Fibroblast of skin of left quadriceps (primary cell): ENCODE data around the gene SASS6.
"Not testable (repeated sequence)": the region's sequence is repeated elsewhere in the genome, so short reads cannot be mapped to it uniquely, and the experiment has no call there.

Experiments used
- DNase-seq, 2 experiments: peaks; one replicate each; pipeline ENCODE4 v3.0.0-alpha.2; 2013; ENCODE audit warnings: low read depth in 2 of 2

The SASS6 gene

GRCh38 chr1:100050139-100050538 is 82.6 kb downstream of the SASS6 start:
- no peak for DNase-seq

DNA sequence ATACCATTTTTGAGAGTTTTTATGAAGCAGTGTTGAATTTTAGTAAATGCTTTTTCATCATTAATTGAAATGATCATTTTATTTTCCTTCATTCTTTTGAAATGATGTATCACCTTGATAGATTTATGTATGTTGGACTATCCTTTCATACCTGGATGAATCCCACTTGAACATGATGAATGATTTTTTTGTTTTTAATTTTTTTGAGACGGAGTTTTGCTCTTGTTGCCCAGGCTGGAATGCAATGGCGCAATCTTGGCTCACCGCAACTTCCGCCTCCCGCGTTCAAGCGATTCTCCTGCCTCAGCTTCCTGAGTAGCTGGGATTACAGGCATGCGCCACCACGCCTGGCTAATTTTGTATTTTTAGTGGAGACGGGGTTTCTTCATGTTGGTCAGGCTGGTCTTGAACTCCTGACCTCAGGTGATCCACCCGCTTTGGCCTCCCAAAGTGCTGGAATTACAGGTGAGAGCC is 85.5 kb downstream of the SASS6 start:
- DNase-seq, result not testable (repeated sequence)

DNA sequence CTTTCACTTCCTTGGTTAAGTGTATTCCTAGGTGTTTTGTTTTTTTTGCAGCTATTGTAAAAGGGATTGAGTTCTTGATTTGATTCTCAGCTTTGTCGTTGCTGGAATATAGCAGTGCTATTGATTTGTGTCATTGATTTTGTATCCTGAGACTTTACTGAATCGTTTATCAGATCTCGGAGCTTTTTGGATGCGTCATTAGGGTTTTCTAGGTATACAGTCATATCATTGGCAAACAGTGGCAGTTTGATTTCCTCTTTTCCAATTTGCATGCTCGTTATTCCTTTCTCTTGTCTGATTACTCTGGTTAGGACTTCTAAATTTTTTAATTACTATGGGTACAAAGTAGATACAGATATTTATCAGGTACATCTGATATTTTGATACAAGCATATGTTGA is 87.5 kb downstream of the SASS6 start:
- no peak for DNase-seq

GRCh38 chr1:100039591-100039990 is 93.1 kb downstream of the SASS6 start:
- DNase-seq, result no peak

DNA sequence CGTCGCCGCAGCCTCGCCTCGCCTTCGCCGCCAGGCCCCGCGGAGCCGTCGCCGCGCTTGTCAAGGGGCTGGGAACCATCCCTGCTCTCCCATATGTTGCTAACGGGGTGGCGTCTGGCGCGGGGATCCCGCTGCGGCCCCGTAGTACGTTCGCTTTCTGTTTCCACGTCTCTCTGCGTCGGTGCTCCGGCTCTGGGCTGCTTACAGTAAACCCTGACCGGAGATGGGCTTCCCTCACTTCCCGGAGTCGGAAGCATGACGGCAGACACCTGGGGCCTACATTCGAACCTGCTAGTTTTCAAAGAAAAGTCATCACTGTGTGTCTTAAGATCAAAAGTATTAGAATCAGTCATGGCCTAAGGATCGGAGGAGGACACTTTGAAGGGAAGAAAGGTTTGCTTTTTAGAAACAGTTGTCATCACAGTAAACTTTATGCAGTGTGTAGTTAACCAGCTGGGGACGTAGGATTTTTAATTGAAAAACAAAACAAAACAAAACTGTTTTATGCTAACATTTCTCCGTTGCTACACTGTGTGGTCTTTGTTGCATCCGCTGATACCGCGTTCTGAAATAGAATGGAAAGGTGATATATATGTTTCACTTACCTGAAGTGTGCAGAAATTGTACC is 94.0 kb downstream of the SASS6 start:
- peak; percentile 26 to 29 for DNase-seq

GRCh38 chr1:100037927-100038659 is 94.6 kb downstream of the SASS6 start:
- DNase-seq, result peak; percentile 54 to 62

DNA sequence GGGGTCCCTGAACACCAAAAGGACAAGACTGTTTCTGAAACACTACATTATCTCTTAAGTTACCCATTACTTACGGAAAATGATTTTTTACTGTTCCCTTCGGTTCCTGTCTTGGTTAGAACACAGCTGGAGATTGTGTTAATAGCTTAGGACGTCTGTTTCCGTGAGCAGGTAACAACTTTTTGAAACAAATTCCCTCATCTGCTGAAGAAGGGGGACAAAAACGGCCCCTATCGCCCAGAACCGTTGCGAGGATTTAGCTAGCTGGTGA is 95.1 kb downstream of the SASS6 start:
- no peak for DNase-seq

GRCh38 chr1:100036718-100037655 is 95.7 kb downstream of the SASS6 start:
- no peak for DNase-seq

GRCh38 chr1:100035214-100035613 is 97.5 kb downstream of the SASS6 start:
- no peak for DNase-seq

- DNase-seq, result no peak
These were observed 98.3 kb downstream of the SASS6 start for GRCh38 chr1:100034470-100034869.
